Thyroid gland (tissue), 4 donors: Measurements from ENCODE around the gene GGT5.

Experiments used
- POLR2A ChIP-seq, 2 donors: fragments of 450-650 bp; IDR thresholded peaks; one replicate each; pipeline ENCODE4 v1.6.1; 2017; ENCODE audit warnings: antibody characterized with exemption in 2 of 2, mild to moderate bottlenecking in 2 of 2, moderate library complexity in 1 of 2
- TF ChIP-seq, protein P1 (sequence below), 6 experiments: fragments of 200-600 bp in 3 of 6; fragments of 450-650 bp in 3 of 6; sonication (generic) in 3 of 6; IDR thresholded peaks; one replicate each; pipeline ENCODE4 v1.5.1; 2016 to 2019; ENCODE audit warnings: antibody characterized with exemption in 6 of 6, mild to moderate bottlenecking in 2 of 6, inconsistent platforms in 1 of 6, moderate library complexity in 1 of 6

DNA sequence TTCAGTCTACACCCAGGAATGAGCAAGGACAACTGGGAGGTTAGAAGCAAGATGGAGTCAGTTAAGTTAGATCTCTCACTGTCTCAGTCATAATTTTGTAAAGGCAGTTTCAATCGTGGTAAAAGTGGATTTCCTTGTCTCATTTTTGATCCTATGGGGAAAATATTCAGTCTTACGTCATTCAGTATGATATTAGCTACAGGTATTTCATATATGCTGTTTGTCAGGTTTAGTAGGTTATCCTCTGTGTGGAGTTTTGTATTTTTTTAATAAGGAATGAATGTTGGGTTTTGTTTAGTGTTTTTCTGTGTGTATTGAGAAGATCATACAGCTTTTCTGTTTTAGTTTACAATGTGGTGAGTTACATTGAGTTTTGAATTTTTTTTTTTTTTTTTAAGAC is 37.5 kb upstream of the GGT5 start:
- TF ChIP-seq, protein P1, sequence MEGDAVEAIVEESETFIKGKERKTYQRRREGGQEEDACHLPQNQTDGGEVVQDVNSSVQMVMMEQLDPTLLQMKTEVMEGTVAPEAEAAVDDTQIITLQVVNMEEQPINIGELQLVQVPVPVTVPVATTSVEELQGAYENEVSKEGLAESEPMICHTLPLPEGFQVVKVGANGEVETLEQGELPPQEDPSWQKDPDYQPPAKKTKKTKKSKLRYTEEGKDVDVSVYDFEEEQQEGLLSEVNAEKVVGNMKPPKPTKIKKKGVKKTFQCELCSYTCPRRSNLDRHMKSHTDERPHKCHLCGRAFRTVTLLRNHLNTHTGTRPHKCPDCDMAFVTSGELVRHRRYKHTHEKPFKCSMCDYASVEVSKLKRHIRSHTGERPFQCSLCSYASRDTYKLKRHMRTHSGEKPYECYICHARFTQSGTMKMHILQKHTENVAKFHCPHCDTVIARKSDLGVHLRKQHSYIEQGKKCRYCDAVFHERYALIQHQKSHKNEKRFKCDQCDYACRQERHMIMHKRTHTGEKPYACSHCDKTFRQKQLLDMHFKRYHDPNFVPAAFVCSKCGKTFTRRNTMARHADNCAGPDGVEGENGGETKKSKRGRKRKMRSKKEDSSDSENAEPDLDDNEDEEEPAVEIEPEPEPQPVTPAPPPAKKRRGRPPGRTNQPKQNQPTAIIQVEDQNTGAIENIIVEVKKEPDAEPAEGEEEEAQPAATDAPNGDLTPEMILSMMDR (IDR thresholded peaks at IDR 0.05), result no peak
- no peak for TF ChIP-seq POLR2A (IDR thresholded peaks at IDR 0.05)
